GM12891 (cell line): ENCODE data around the gene SLC16A8.
A peak's percentile ranks its signal among the peaks of the same experiment; 100 is the strongest.

Experiments used
- DNase-seq: peaks from one replicate; pipeline ENCODE4 v3.0.0; 2011; ENCODE audit warnings: low spot score; ENCODE audit not compliant: insufficient read length
- FAIRE-seq: peaks from 2 replicates; lab custom pipeline; 2011; peaks lifted over from hg19 to GRCh38; lab: Jason Lieb, UNC
- PAX5 ChIP-seq: IDR thresholded peaks from 2 replicates; pipeline ENCODE4 v1.6.1; 2011; ENCODE audit warnings: low read length, moderate library complexity, mild to moderate bottlenecking; ENCODE audit not compliant: insufficient read depth, severe bottlenecking
- POLR2A ChIP-seq: IDR thresholded peaks from 2 replicates; pipeline ENCODE4 v1.6.1; 2011; ENCODE audit warnings: low read depth, low read length, control low read depth
- POLR2AphosphoS5 ChIP-seq: IDR thresholded peaks from 2 replicates; pipeline ENCODE4 v1.6.1; 2011; ENCODE audit warnings: low read depth, low read length, control low read depth
- POU2F2 ChIP-seq: IDR thresholded peaks from 2 replicates; pipeline ENCODE4 v1.6.1; 2011; ENCODE audit warnings: low read depth, mild to moderate bottlenecking, control low read depth, low read length, moderate library complexity
- SPI1 ChIP-seq: IDR thresholded peaks from 2 replicates; pipeline ENCODE4 v1.6.1; 2011; ENCODE audit warnings: low read depth, low read length, control low read depth
- TAF1 ChIP-seq: IDR thresholded peaks from 2 replicates; pipeline ENCODE4 v1.6.1; 2011; ENCODE audit warnings: low read depth, low read length, control low read depth

Gene SLC16A8

DNA sequence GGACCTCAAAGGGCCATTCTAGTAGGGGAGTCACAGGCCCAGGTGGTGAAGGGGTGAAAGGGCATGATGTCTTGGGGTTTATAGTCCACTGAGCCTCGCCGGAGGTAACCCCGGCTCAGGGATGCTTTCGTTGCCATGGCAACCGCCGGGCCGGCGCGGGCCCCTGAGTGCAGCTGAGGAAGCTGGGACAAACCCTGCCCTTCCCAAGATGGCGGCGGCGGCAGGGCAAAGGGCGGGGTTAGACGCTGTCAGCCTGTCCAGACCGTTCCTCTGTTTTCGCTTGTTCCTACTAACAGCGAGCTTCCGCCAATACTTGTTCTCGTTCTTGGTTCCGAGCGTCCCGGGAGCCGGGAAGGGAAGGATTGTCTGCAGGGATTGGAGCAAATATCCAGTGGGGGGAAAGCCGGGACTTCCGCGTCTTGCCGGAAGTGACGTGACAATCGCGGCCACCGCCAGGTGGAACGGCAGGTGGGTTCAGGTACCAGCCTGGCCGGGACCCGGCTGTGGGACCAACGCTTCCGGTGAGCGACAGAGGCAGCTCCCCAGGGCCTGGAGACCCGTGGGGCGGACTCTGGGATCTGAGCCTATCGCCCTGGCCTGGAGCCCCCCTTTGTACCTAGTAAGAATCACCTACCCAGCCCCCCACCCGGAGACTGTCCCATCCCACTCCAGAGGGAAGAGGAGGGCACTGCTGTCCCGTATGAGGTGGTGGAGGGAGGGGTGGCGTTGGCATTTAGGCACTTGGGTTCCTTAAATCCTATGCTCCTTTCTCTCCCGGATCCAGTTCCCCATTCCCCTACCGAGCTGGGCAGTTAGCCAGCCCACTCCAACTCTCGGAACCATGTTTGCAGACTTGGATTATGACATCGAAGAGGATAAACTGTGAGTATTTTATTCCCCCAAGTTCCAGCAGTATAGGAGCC is 26.8 kb downstream of the SLC16A8 start, which contains the start of gene PICK1:
Gene PICK1, plus strand, starts transcription at position 436 of the 923 bp plus-strand sequence. Its CDS starts 406 bp downstream, at position 842.
- FAIRE-seq: peak; percentile 98
- TF ChIP-seq TAF1: 0 out of 2 replicates have a peak, but pooled peaks have one; percentile 9
- TF ChIP-seq POU2F2: no peak
- TF ChIP-seq PAX5: no peak
- TF ChIP-seq POLR2AphosphoS5: peak; percentile 49; the same call in 1 of the 2 replicates
- TF ChIP-seq POLR2A: peak; percentile 54
- TF ChIP-seq SPI1: 0 out of 2 replicates have a peak, but pooled peaks have one; percentile 9
- peak; percentile 94 for DNase-seq

DNA sequence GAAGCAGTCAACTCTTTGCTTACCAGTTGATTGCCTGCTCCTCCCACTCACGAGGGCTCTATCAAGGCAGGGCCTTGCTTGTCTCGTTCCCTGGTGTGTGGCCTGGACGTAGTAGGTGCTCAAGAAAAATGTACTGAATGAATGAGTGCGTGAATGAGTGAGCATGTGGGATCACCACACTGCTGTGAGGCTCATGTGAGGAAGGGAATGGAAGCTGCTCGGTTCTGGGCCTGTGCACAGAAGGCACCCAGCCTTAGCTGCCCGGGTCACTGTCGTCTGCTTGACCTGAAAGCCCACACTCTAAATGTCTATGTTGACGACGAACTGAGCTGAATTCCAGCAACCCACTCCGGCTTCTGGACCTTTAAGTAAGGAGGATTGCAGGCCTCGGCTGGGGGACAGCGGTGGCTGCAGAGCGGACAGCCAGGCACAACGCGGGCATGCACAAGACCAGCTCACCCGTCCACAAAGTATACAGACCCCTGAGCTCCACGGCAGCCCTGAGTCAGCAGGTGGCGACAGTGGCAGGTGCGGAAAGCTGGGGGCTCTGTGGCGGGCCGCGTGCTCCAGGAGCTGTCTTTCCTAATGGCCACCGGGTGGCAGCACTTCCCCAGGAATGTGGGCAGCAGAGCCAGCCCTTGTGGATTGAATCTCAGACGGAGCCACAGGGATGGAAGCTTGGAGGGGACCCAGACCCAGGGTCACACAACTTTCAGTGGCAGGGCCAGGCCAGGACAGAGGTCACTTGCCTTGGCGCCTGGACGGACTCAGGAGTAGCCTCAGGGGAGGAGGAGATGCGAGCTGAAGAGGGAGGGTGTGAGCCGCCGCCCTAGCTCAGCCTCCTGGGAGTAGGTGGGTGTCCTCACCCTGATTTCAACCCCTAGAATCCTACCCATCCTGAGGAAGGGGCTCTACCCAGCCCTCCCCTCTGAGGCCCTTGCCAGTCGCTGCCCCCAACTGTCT is 31.8 kb downstream of the SLC16A8 start:
- DNase-seq: peak; percentile 91
- TF ChIP-seq POLR2AphosphoS5 (no peak), PAX5 (no peak), POLR2A (no peak), SPI1 (no peak), POU2F2 (0 out of 2 replicates have a peak, but pooled peaks have one; percentile 32), TAF1 (no peak)
- FAIRE-seq: peak; percentile 98

DNA sequence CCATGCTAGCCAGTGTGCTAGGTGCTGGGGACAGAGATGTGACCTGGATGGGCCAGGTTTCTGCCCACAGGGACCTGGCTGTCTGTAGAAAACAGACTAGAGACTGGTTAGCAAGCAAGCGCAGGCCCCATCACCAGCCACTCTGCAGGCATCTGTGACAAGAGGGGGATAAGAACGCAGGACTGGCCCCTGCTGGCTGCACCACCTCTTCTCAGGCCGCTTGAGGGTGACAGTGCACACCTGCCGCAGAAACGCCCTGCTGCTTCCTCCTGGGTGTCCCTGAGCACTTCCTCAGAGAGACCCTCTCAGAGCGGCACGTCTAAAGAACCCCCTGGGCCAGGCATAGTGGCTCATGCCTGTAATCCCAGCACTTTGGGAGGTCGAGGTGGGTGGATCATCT is 32.7 kb downstream of the SLC16A8 start:
- no peak for DNase-seq
- TF ChIP-seq PAX5 (no peak), SPI1 (no peak), POLR2A (no peak), POLR2AphosphoS5 (no peak), TAF1 (no peak), POU2F2 (no peak)
- FAIRE-seq: no peak

DNA sequence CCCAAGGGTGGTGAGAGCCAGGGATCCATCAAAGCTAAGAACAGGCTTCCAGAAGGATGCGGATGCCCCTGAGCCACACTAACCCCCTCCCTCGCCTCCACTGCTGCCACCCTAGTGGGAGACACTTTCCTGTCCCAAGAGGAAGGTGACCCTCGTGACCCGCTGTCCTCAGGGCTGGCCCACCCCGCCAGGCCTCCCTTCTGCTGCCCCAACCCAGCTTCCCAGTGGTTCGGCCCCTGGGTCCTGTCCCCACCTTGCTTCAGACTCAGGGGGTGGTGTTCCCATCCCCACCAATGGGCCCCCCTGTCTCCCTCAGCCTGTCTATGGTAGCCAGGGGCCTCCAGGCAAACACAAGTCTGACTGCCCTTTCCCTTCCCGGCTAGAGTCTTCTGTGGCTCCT is 33.3 kb downstream of the SLC16A8 start:
- FAIRE-seq (no peak), DNase-seq (no peak)
- TF ChIP-seq SPI1: no peak
- no peak for TF ChIP-seq PAX5
- TF ChIP-seq TAF1: no peak
- no peak for TF ChIP-seq POLR2AphosphoS5

DNA sequence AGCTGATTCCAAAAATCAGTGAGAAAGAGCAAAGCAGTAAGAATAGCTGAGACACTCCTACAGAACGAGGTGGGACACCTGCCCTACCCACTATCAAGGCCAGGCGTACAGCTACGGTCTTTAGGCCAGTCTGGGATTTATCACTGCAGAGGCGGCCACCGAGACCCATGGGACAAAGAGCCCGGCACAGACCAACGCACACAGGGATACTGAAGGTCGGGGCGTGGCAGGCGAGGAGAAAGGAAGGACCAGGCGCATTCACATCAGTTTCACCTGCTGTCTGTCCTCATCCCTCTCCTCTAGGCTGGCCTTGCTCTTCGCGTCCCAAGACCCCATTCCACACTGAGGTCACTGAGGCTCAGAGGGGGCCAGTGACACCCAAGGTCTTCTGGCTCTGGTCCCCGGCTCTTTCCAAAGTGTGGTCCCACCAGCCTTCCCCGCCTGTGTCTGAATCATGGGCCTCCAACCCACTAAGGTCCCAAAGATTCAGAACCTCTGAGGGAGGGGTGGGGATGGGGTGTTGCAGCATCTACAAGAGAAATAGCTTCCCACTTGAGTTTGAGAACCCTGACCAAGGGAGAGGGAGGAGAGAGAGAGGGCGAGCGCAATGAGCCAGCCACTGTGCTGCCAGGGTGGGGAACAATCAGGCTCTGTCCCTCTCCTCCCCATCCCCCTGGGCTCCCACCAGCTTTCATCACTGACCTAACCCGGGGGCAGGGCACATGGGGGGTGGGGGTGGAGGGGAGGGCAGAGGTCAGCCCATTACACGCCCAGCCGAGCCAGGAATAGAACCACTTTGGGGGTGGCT is 34.0 kb downstream of the SLC16A8 start:
- no peak for FAIRE-seq
- no peak for TF ChIP-seq SPI1
- no peak for TF ChIP-seq TAF1
- TF ChIP-seq POU2F2: no peak
- no peak for TF ChIP-seq POLR2A
- TF ChIP-seq POLR2AphosphoS5: no peak
- TF ChIP-seq PAX5: no peak
- DNase-seq: no peak

DNA sequence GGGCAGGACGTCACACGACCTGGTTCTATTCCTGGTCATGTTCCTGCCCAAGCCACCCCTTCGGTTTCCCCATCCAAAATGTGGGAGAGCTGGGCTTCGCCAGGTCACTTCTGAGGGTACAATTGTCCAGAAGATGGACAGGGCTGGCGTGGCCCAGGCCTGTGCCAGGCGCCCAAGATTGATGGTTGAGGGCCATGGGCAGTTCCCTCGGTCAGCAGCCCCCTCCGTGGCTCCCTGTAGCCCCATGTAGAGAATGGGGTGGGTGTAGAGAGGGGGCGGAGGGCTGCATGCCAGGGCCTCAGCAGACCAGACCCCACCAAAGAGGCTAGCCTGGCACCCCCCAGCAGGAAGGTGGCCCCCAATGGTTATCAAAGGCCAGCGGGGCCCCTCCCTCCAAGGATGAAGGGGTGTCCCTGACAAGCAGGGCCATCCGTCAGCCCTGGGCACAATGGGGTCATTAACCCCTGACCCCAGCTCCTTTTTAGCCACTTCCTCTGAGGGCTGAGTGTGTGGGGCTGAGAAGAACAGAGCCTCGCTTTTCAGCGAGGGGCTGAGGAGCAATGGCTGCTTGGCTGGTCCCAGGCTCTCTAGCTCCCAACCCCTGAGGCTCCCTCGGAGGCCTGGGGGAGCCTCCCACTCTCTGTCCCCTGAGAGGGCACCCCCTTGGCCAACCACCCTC is 37.8 kb downstream of the SLC16A8 start:
- DNase-seq (no peak), FAIRE-seq (no peak)
- TF ChIP-seq POU2F2 (no peak), TAF1 (no peak), PAX5 (no peak), POLR2AphosphoS5 (no peak)

DNA sequence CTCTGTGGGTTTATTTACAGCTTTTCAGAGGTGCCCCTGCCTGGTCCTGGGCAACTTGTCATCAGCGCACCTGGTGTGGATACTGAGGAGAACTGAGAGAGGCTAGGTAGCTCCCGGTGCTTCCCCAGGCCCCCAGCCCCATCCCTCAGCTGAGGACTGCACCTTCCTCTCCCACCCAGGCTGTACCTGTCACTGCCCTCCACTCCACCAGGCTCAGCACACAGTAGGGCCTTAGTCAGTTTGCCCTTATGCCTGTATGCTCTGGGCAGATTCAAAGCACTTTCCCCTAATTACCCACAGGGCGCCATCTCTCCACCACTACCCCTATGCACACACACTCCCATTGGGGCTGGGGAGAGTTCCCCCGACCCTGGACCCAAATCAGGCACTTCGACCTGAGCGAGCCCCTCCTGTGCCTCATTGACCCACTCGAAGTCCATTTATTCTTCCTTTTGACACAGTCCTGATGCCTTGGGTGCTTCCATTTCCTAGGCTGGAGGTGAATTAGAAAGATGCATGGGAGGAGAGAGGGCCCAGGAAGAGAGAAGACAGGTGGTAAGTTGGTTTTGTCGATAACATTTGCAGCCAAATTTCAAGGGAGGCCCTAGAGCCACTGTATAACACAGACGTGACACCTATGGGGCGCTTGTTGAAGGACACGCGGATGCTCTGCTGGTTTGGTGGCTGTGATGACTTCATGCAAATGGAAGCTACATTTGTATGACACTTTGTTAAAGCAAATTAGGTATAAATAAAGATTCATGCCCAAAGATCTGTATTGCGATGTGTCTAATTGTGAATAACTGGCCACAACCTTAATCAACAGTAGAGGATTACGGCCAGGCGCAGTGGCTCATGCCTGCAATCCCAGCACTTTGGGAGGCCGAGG is 40.6 kb downstream of the SLC16A8 start:
- DNase-seq (no peak), FAIRE-seq (no peak)
- TF ChIP-seq TAF1: no peak
- TF ChIP-seq POLR2A: no peak
- no peak for TF ChIP-seq POU2F2
- no peak for TF ChIP-seq POLR2AphosphoS5
- TF ChIP-seq SPI1: no peak
- TF ChIP-seq PAX5: no peak
